NCI-H2196 (cell line): ENCODE measurements around the gene SEMG2.
A peak's percentile ranks its signal among the peaks of the same experiment; 100 is the strongest.

ENCODE experiments used
- DNase-seq: peaks from one replicate; lab custom pipeline; 2025; ENCODE audit not compliant: unreplicated experiment; lab: John Stamatoyannopoulos, UW

The SEMG2 gene

GRCh38 chr20:45229264-45230056, 8.3 kb downstream of the SEMG2 start:
- DNase-seq: peak; percentile 14

GRCh38 chr20:45230631-45231030, 9.5 kb downstream of the SEMG2 start:
- no peak for DNase-seq

- no peak for DNase-seq
Measured at GRCh38 chr20:45235995-45236394, 14.8 kb downstream of the SEMG2 start.

GRCh38 chr20:45238139-45238538, 17.0 kb downstream of the SEMG2 start:
- DNase-seq: no peak

- no peak for DNase-seq
Measured at GRCh38 chr20:45246109-45246508, 24.9 kb downstream of the SEMG2 start.

- no peak for DNase-seq
Measured at GRCh38 chr20:45247865-45248264, 26.7 kb downstream of the SEMG2 start.

GRCh38 chr20:45248609-45249008, 27.4 kb downstream of the SEMG2 start:
- no peak for DNase-seq

- no peak for DNase-seq
Measured at GRCh38 chr20:45251884-45252560, 30.8 kb downstream of the SEMG2 start.

- DNase-seq: no peak
Measured at GRCh38 chr20:45253261-45253660, 32.1 kb downstream of the SEMG2 start.

- peak; percentile 58 for DNase-seq
Measured at GRCh38 chr20:45254383-45255262, 33.5 kb downstream of the SEMG2 start, which contains the start of gene SLPI. Gene SLPI, minus strand, starts transcription at chr20:45254564. Its CDS starts 21 bp downstream, at chr20:45254543.

GRCh38 chr20:45257161-45257560, 36.0 kb downstream of the SEMG2 start:
- no peak for DNase-seq

GRCh38 chr20:45257711-45258110, 36.5 kb downstream of the SEMG2 start:
- no peak for DNase-seq

GRCh38 chr20:45258259-45258658, 37.1 kb downstream of the SEMG2 start:
- no peak for DNase-seq

GRCh38 chr20:45258664-45259063, 37.5 kb downstream of the SEMG2 start:
- no peak for DNase-seq

GRCh38 chr20:45263556-45264266, 42.5 kb downstream of the SEMG2 start:
- DNase-seq: no peak

GRCh38 chr20:45266977-45267376, 45.8 kb downstream of the SEMG2 start:
- DNase-seq: peak; percentile 36

- no peak for DNase-seq
Measured at GRCh38 chr20:45268531-45268930, 47.4 kb downstream of the SEMG2 start.

GRCh38 chr20:45269056-45269455, 47.9 kb downstream of the SEMG2 start:
- DNase-seq: no peak

GRCh38 chr20:45269754-45270270, 48.6 kb downstream of the SEMG2 start:
- DNase-seq: no peak
